Endothelial cell of umbilical vein (primary cell): ENCODE measurements around the gene CLDND1. TPM values are rescaled to one million over a fixed set of nuclear protein-coding genes. Genes with fewer than 3 reads are reported as not detected.

Source experiments
- BruUV-seq: library from RNA; stranded (reverse); fragments of 400-500 nt; replicated peaks from 2 replicates; lab custom pipeline; 2021; lab: Mats Ljungman, UMichigan
- CTCF ChIA-PET: fragments of 300-600, 350-600 bp; sonication (Branson Sonifier 250); formaldehyde crosslinking; loops from one replicate; lab custom pipeline; 2021; ENCODE audit warnings: antibody characterized with exemption, inconsistent platforms; lab: Charles Lee
- POLR2A ChIA-PET: fragments of 300-600, 350-600 bp; sonication (Branson Sonifier 250); formaldehyde crosslinking; loops from one replicate; lab custom pipeline; 2021; ENCODE audit warnings: antibody characterized with exemption, inconsistent platforms; lab: Charles Lee
- DNase-seq: peaks from one replicate; pipeline ENCODE4 v3.0.0-alpha.2; 2011; ENCODE audit warnings: low read depth, low spot score
- FAIRE-seq: peaks from 2 replicates; lab custom pipeline; 2011; peaks lifted over from hg19 to GRCh38; lab: Jason Lieb, UNC
- H2AFZ ChIP-seq: 2 replicates; pipeline ENCODE4 v1.6.0; 2012; ENCODE audit warnings: low read depth, low read length, control low read depth, inconsistent platforms
- H3K27ac ChIP-seq: 2 replicates; pipeline ENCODE4 v1.5.1; 2011; ENCODE audit warnings: low read depth, mild to moderate bottlenecking, control low read depth, low read length, moderate library complexity; ENCODE audit not compliant: insufficient read depth
- H3K27me3 ChIP-seq, 2 experiments: 2 replicates each; pipeline versions ENCODE4 v1.6.0 to v1.6.1; 2011; ENCODE audit warnings: low read length in 2 of 2, mixed read lengths in 1 of 2; ENCODE audit not compliant: control insufficient read depth in 2 of 2, insufficient read depth in 2 of 2
- H3K36me3 ChIP-seq, 2 experiments: 2 replicates in 1 of 2; 3 replicates in 1 of 2; pipeline ENCODE4 v1.5.1; 2011; ENCODE audit warnings: low read length in 2 of 2, mild to moderate bottlenecking in 1 of 2, moderate library complexity in 1 of 2; ENCODE audit not compliant: control insufficient read depth in 2 of 2, insufficient read depth in 2 of 2; ENCODE audit errors: extremely low read depth in 1 of 2
- H3K4me1 ChIP-seq: 3 replicates; pipeline ENCODE4 v1.5.1; 2011; ENCODE audit warnings: mild to moderate bottlenecking, low read length; ENCODE audit not compliant: control insufficient read depth, insufficient read depth; ENCODE audit errors: extremely low read depth
- H3K4me2 ChIP-seq: 2 replicates; pipeline ENCODE4 v1.6.1; 2011; ENCODE audit warnings: low read length, control low read depth, mixed read lengths; ENCODE audit not compliant: insufficient read depth
- H3K4me3 ChIP-seq, 3 experiments: fragments of 200-600 bp in 1 of 3; sonication (generic), shearing (Covaris generic) in 1 of 3; replicated peaks in 1 of 3; 2 replicates each; pipeline ENCODE4 v1.5.1; 2011 to 2016; ENCODE audit warnings: control low read depth in 3 of 3, low read length in 3 of 3, mild to moderate bottlenecking in 2 of 3, inconsistent platforms in 1 of 3, low read depth in 1 of 3, moderate library complexity in 1 of 3; ENCODE audit not compliant: insufficient read depth in 1 of 3
- H3K79me2 ChIP-seq: 2 replicates; pipeline ENCODE4 v1.6.0; 2012; ENCODE audit warnings: low read length, inconsistent platforms; ENCODE audit not compliant: control insufficient read depth, insufficient read depth
- H3K9ac ChIP-seq: replicated peaks from 2 replicates; pipeline ENCODE3; 2011; ENCODE audit warnings: low read length, control low read depth; ENCODE audit not compliant: insufficient read depth; ENCODE audit errors: extremely low read depth
- H3K9me1 ChIP-seq: replicated peaks from 3 replicates; pipeline ENCODE4 v1.6.0; 2011; ENCODE audit warnings: mild to moderate bottlenecking, low read length; ENCODE audit not compliant: control insufficient read depth, insufficient read depth; ENCODE audit errors: extremely low read depth
- H3K9me3 ChIP-seq: replicated peaks from 2 replicates; pipeline ENCODE4 v1.5.1; 2012; ENCODE audit warnings: low read length, inconsistent platforms; ENCODE audit not compliant: control insufficient read depth, insufficient read depth
- H4K20me1 ChIP-seq: replicated peaks from 2 replicates; pipeline ENCODE3; 2011; ENCODE audit warnings: mild to moderate bottlenecking, low read length; ENCODE audit not compliant: control insufficient read depth, insufficient read depth; ENCODE audit errors: extremely low read depth
- CTCF ChIP-seq, 2 donors: IDR thresholded peaks; 1 replicate in 1 of 2; 2 replicates in 1 of 2; pipeline ENCODE4 v1.5.1; 2011; ENCODE audit warnings: low read length in 2 of 2, mild to moderate bottlenecking in 2 of 2, moderate library complexity in 2 of 2, control low read depth in 1 of 2, inconsistent platforms in 1 of 2, low read depth in 1 of 2; ENCODE audit not compliant: insufficient read depth in 1 of 2; ENCODE audit errors: extremely low read depth in 1 of 2
- EZH2 ChIP-seq: IDR thresholded peaks from 2 replicates; pipeline ENCODE4 v1.6.1; 2012; ENCODE audit warnings: borderline replicate concordance, low read depth, mild to moderate bottlenecking, moderate library complexity, low read length, inconsistent platforms; ENCODE audit not compliant: severe bottlenecking
- FOS ChIP-seq: IDR thresholded peaks from 2 replicates; pipeline ENCODE4 v1.6.1; 2011; ENCODE audit warnings: mild to moderate bottlenecking, low read length, moderate library complexity, borderline replicate concordance; ENCODE audit not compliant: insufficient read depth
- GATA2 ChIP-seq: IDR thresholded peaks from 2 replicates; pipeline ENCODE4 v1.7.0; 2011; ENCODE audit warnings: low read depth, mild to moderate bottlenecking, moderate library complexity, mixed read lengths, low read length; ENCODE audit not compliant: insufficient read length, insufficient read depth
- JUN ChIP-seq: IDR thresholded peaks from 2 replicates; pipeline ENCODE4 v1.6.1; 2011; ENCODE audit warnings: borderline replicate concordance, low read depth; ENCODE audit not compliant: insufficient read length, insufficient read depth
- MAX ChIP-seq: IDR thresholded peaks from 2 replicates; pipeline ENCODE4 v1.6.1; 2011; ENCODE audit not compliant: insufficient read depth, insufficient read length
- MYC ChIP-seq: IDR thresholded peaks from one replicate; pipeline ENCODE4 v1.6.1; 2011; ENCODE audit warnings: mild to moderate bottlenecking, low read depth, low read length
- POLR2A ChIP-seq: IDR thresholded peaks from 2 replicates; pipeline ENCODE4 v1.6.1; 2012; ENCODE audit warnings: low read depth, mild to moderate bottlenecking, control low read depth, low read length
- POLR2AphosphoS5 ChIP-seq: IDR thresholded peaks from 2 replicates; pipeline ENCODE4 v1.6.1; 2012; ENCODE audit warnings: low read depth, mild to moderate bottlenecking, control low read depth, low read length, moderate library complexity; ENCODE audit not compliant: insufficient read depth
- dilution Hi-C: fragments of 300-500 bp; cut with MboI; formaldehyde crosslinking; loops from one replicate; pipeline ENCODE4 v1.15.0; 2019; ENCODE audit warnings: low sequenced_read_pairs; ENCODE audit not compliant: extremely low pct_ligation_motif_present
- intact Hi-C: fragments of 100-400 bp; cut with micrococcal nuclease; formaldehyde crosslinking; loops from one replicate; pipeline ENCODE4 v1.10.0; 2022
- polyA plus RNA-seq, 4 experiments: library from polyadenylated mRNA; depleted of rRNA in 3 of 4; stranded (reverse) in 3 of 4; unstranded in 1 of 4; fragments of >200 nt; gene quantifications; 2 replicates each; pipeline versions ENCODE4 v1.2.1 to v1.2.3, GENCODE V29; 2011 to 2012; ENCODE audit warnings: missing spikeins in 1 of 4
- total RNA-seq: library from RNA; stranded (reverse); gene quantifications from 2 replicates; pipeline ENCODE4 v1.2.3, GENCODE V29; 2021

The CLDND1 gene
- total and polyA plus RNA-seq, 2 donors (not counting 3 experiments of a cell fraction or from before 2014, with no cell fraction given), result 101 to 214 TPM

GRCh38 chr3:98545940-98546339, 23.2 kb upstream of the CLDND1 start:
- Histone ChIP-seq H3K4me2 (no peak overlapping the region), H3K79me2 (no peaks in the 10 kb centered on the region), H3K9me1 (no peaks in the 10 kb centered on the region), H3K9ac (no peak overlapping the region), H3K4me1 (no peaks in the 10 kb centered on the region), H2AFZ (no peak overlapping the region), H3K9me3 (no peaks in the 10 kb centered on the region), H3K27ac (no peak overlapping the region), H3K27me3 (peaks cover 22 to 39% of the 10 kb centered on the region in 2 experiments), H3K36me3 (no peaks in the 10 kb centered on the region), H4K20me1 (no peaks in the 10 kb centered on the region), H3K4me3 (no peak overlapping the region)
- FAIRE-seq, result no peak
- intact Hi-C loops, result no loop called here
- no peak for TF ChIP-seq JUN
- no peak for TF ChIP-seq MYC
- TF ChIP-seq GATA2, result no peak
- TF ChIP-seq FOS, result no peak
- TF ChIP-seq CTCF (IDR thresholded peaks at IDR 0.05; ENCODE audit: extremely low read depth in 1 of 2, insufficient read depth in 1 of 2, low read depth in 1 of 2, low read length in 2 of 2), result no peak
- no peak for TF ChIP-seq EZH2
- TF ChIP-seq POLR2AphosphoS5, result no peak
- no peak for TF ChIP-seq POLR2A
- TF ChIP-seq MAX, result no peak
- BruUV-seq, result no TSS peak
- ChIA-PET POLR2A (no interaction called here), CTCF (interaction anchor here (1.3 kb wide), 1 partner anchor 12 kb away, joined by 3 read pairs; no protein-coding TSS in a partner anchor)
- DNase-seq, result no peak
- dilution Hi-C loops, result no loop called here
